Measurements from ENCODE around the gene MAP3K7CL.

MAP3K7CL gene

GRCh38 chr21:29195981-29196669 lies 65.7 kb downstream of the MAP3K7CL start:
- DNase-seq (ENCODE audit: low spot score), result peak; percentile 77

- no peak for DNase-seq (ENCODE audit: low spot score)
Measured at GRCh38 chr21:29196670-29197191, 66.3 kb downstream of the MAP3K7CL start.

- no peak for DNase-seq (ENCODE audit: low spot score)
Measured at GRCh38 chr21:29201186-29201585, 70.7 kb downstream of the MAP3K7CL start.

GRCh38 chr21:29205009-29205408 lies 74.6 kb downstream of the MAP3K7CL start:
- DNase-seq (ENCODE audit: low spot score), result no peak

- DNase-seq (ENCODE audit: low spot score), result no peak
Measured at GRCh38 chr21:29205988-29206387, 75.5 kb downstream of the MAP3K7CL start.

GRCh38 chr21:29206445-29206844 lies 76.0 kb downstream of the MAP3K7CL start:
- DNase-seq (ENCODE audit: low spot score), result no peak

GRCh38 chr21:29207201-29207600 lies 76.8 kb downstream of the MAP3K7CL start:
- DNase-seq (ENCODE audit: low spot score), result no peak

GRCh38 chr21:29208044-29208681 lies 77.7 kb downstream of the MAP3K7CL start:
- DNase-seq (ENCODE audit: low spot score), result no peak

GRCh38 chr21:29208682-29209059 lies 78.2 kb downstream of the MAP3K7CL start:
- no peak for DNase-seq (ENCODE audit: low spot score)

GRCh38 chr21:29209696-29210095 lies 79.3 kb downstream of the MAP3K7CL start:
- no peak for DNase-seq (ENCODE audit: low spot score)

- DNase-seq (ENCODE audit: low spot score), result no peak
Measured at GRCh38 chr21:29211205-29211604, 80.8 kb downstream of the MAP3K7CL start.

- no peak for DNase-seq (ENCODE audit: low spot score)
Measured at GRCh38 chr21:29212446-29212845, 82.0 kb downstream of the MAP3K7CL start.

- no peak for DNase-seq (ENCODE audit: low spot score)
Measured at GRCh38 chr21:29213513-29214385, 83.3 kb downstream of the MAP3K7CL start.

GRCh38 chr21:29215709-29216108 lies 85.3 kb downstream of the MAP3K7CL start:
- DNase-seq (ENCODE audit: low spot score), result no peak

- DNase-seq (ENCODE audit: low spot score), result no peak
Measured at GRCh38 chr21:29217818-29218291, 87.4 kb downstream of the MAP3K7CL start.

GRCh38 chr21:29218749-29219148 lies 88.3 kb downstream of the MAP3K7CL start:
- DNase-seq (ENCODE audit: low spot score), result no peak

GRCh38 chr21:29219165-29219770 lies 88.8 kb downstream of the MAP3K7CL start:
- DNase-seq (ENCODE audit: low spot score), result no peak

GRCh38 chr21:29221253-29221744 lies 90.9 kb downstream of the MAP3K7CL start:
- DNase-seq (ENCODE audit: low spot score), result no peak

GRCh38 chr21:29224006-29224405 lies 93.6 kb downstream of the MAP3K7CL start:
- no peak for DNase-seq (ENCODE audit: low spot score)

Data from pons (tissue), 1 donor.